OCI-LY7 (cell line): ENCODE measurements around the gene DCAF15. TPM values are rescaled to one million over a fixed set of nuclear protein-coding genes. Genes with fewer than 3 reads are reported as not detected.

ENCODE experiments used
- BruUV-seq: library from RNA; stranded (reverse); fragments of 400-500 nt; replicated peaks from 2 replicates; lab custom pipeline; 2021; lab: Mats Ljungman, UMichigan
- CTCF ChIA-PET: fragments of 300-600 bp; sonication (Branson Sonifier 250); formaldehyde crosslinking; loops from one replicate; lab custom pipeline; 2022; ENCODE audit warnings: antibody characterized with exemption; ENCODE audit not compliant: unreplicated experiment; lab: Charles Lee
- POLR2A ChIA-PET: fragments of 300-600 bp; sonication (Branson Sonifier 250); formaldehyde crosslinking; loops from one replicate; lab custom pipeline; 2022; ENCODE audit warnings: antibody characterized with exemption; lab: Charles Lee
- DNase-seq: peaks from one replicate; pipeline ENCODE4 v3.0.0-alpha.2; 2015; ENCODE audit warnings: low spot score
- H2AFZ ChIP-seq: fragments of 200-600 bp; sonication (generic), shearing (Covaris generic); 2 replicates; pipeline ENCODE4 v1.6.1; 2014; ENCODE audit warnings: mild to moderate bottlenecking, antibody characterized with exemption, low read length, moderate library complexity
- H3K27ac ChIP-seq: fragments of 200-600 bp; sonication (generic); 2 replicates; pipeline ENCODE4 v1.5.1; 2014; ENCODE audit warnings: mixed run types, low read depth, mild to moderate bottlenecking, moderate library complexity, low read length, inconsistent platforms; ENCODE audit not compliant: poor library complexity, severe bottlenecking
- H3K36me3 ChIP-seq: fragments of 200-600 bp; sonication (generic); 2 replicates; pipeline ENCODE4 v1.6.1; 2014; ENCODE audit warnings: mild to moderate bottlenecking, antibody characterized with exemption, low read length, moderate library complexity, mixed read lengths; ENCODE audit not compliant: insufficient read depth
- H3K4me1 ChIP-seq: fragments of 200-600 bp; sonication (generic); 2 replicates; pipeline ENCODE4 v1.5.1; 2014; ENCODE audit warnings: mild to moderate bottlenecking, low read length; ENCODE audit not compliant: insufficient read depth, poor library complexity, severe bottlenecking
- H3K4me2 ChIP-seq: fragments of 200-600 bp; sonication (generic); 2 replicates; pipeline ENCODE4 v1.6.1; 2014; ENCODE audit warnings: mild to moderate bottlenecking, low read length
- H3K4me3 ChIP-seq: fragments of 200-600 bp; sonication (generic); 2 replicates; pipeline ENCODE4 v1.5.1; 2014; ENCODE audit warnings: mild to moderate bottlenecking, low read depth, low read length; ENCODE audit not compliant: poor library complexity, severe bottlenecking
- H3K79me2 ChIP-seq: fragments of 200-600 bp; sonication (generic); 2 replicates; pipeline ENCODE4 v1.6.1; 2016; ENCODE audit warnings: low read depth, mild to moderate bottlenecking, low read length, moderate library complexity, mixed read lengths; ENCODE audit not compliant: insufficient read depth
- H3K9me2 ChIP-seq: fragments of 200-600 bp; sonication (generic); 2 replicates; pipeline ENCODE4 v1.6.1; 2016; ENCODE audit warnings: mild to moderate bottlenecking, low read length, mixed read lengths; ENCODE audit not compliant: insufficient read depth
- H3K9me3 ChIP-seq: fragments of 200-600 bp; sonication (generic); 2 replicates; pipeline ENCODE4 v1.6.1; 2014; ENCODE audit warnings: mild to moderate bottlenecking, mixed run types, low read length, mixed read lengths
- H4K20me1 ChIP-seq: fragments of 200-600 bp; sonication (generic); 2 replicates; pipeline ENCODE4 v1.6.1; 2014; ENCODE audit warnings: mild to moderate bottlenecking, antibody characterized with exemption, low read length, moderate library complexity, mixed read lengths; ENCODE audit not compliant: insufficient read depth
- CTCF ChIP-seq: fragments of 200-600 bp; sonication (generic); conservative IDR thresholded peaks from 2 replicates; pipeline ENCODE4 v1.5.1; 2014; ENCODE audit warnings: mild to moderate bottlenecking, antibody characterized with exemption, low read length, moderate library complexity, mixed read lengths
- EZH2phosphoT487 ChIP-seq: fragments of 200-600 bp; sonication (generic); IDR thresholded peaks from 2 replicates; pipeline ENCODE4 v1.6.1; 2018; ENCODE audit warnings: low read depth, borderline replicate concordance, mild to moderate bottlenecking, mixed run types, antibody characterized with exemption, low read length, moderate library complexity, mixed read lengths
- intact Hi-C: fragments of 100-400 bp; cut with micrococcal nuclease; formaldehyde crosslinking; loops from one replicate; pipeline ENCODE4 v1.10.0; 2022; ENCODE audit not compliant: unreplicated experiment
- total RNA-seq, 2 experiments: library from RNA; depleted of rRNA in 1 of 2; stranded (reverse); fragments of >200 nt in 1 of 2; shearing (Covaris generic) in 1 of 2; gene quantifications; 2 replicates each; pipeline ENCODE4 v1.2.3, GENCODE V29; 2014 to 2022

DCAF15 gene
- total RNA-seq, 2 experiments from 2014 or later, result 71.3 to 86.2 TPM

DNA sequence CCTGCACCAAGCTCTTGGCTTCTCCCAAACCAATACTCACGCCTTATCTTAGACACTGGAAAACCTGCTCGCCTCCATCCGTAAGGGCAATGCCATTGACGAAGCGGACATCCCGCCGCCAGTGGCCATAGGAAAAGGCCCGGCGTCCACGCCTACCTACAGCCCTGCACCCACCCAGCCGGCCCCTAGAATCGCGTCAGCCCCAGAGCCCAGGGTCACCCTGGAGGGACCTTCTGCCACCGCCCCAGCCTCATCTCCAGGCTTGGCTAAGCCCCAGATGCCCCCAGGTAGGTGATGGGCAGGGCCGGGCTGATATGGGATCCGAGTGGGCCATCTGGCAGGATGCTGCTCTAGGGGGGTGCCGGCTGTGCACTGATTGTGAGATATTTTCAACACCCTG is 39.0 kb upstream of the DCAF15 start:
- intact Hi-C loops, result no loop called here
- H3K27ac ChIP-seq, result no peak overlapping the region
- ChIA-PET POLR2A (no interaction called here), CTCF (no interaction called here)
- TF ChIP-seq EZH2phosphoT487, result no peak
- no peak for TF ChIP-seq CTCF
- H3K4me1 ChIP-seq, result no peaks in the 10 kb centered on the region
- peaks cover 59% of the 10 kb centered on the region for H3K36me3 ChIP-seq
- no peaks in the 10 kb centered on the region for H3K9me3 ChIP-seq
- no peaks in the 10 kb centered on the region for H4K20me1 ChIP-seq
- no peaks in the 10 kb centered on the region for H3K79me2 ChIP-seq
- H3K4me3 ChIP-seq, result no peak overlapping the region
- H2AFZ ChIP-seq, result no peak overlapping the region
- no peak overlapping the region for H3K4me2 ChIP-seq
- BruUV-seq, result no TSS peak
- no peaks in the 10 kb centered on the region for H3K9me2 ChIP-seq
- no peak for DNase-seq

DNA sequence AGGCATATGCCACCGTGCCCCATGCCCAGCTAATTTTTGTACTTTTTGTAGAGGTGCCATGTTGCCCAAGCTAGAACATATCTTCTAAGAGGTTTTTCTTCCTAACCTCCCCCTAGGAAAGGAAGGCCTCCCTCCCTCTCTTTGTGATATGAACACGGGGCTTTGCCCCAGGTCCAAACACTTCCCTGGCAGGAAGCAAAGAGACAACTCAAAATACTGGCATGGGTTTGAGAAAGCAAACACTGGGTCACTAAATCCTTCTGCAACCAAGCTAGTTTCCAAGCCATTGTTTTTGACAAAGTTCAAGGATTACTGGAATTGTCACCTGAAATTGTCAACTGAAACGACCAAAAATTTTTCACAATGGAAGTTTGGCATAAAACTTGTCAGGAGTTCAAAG is 37.5 kb upstream of the DCAF15 start:
- no peaks in the 10 kb centered on the region for H3K9me3 ChIP-seq
- BruUV-seq, result no TSS peak
- H2AFZ ChIP-seq, result no peak overlapping the region
- H4K20me1 ChIP-seq, result no peaks in the 10 kb centered on the region
- no peaks in the 10 kb centered on the region for H3K79me2 ChIP-seq
- no peak overlapping the region for H3K4me3 ChIP-seq
- H3K4me1 ChIP-seq, result no peaks in the 10 kb centered on the region
- no peak for DNase-seq
- no peak overlapping the region for H3K27ac ChIP-seq
- TF ChIP-seq EZH2phosphoT487 (no peak), CTCF (no peak)
- ChIA-PET POLR2A (no interaction called here), CTCF (no interaction called here)
- no peaks in the 10 kb centered on the region for H3K9me2 ChIP-seq
- H3K36me3 ChIP-seq, result peaks cover 71% of the 10 kb centered on the region
- no peak overlapping the region for H3K4me2 ChIP-seq
- intact Hi-C loops, result no loop called here

DNA sequence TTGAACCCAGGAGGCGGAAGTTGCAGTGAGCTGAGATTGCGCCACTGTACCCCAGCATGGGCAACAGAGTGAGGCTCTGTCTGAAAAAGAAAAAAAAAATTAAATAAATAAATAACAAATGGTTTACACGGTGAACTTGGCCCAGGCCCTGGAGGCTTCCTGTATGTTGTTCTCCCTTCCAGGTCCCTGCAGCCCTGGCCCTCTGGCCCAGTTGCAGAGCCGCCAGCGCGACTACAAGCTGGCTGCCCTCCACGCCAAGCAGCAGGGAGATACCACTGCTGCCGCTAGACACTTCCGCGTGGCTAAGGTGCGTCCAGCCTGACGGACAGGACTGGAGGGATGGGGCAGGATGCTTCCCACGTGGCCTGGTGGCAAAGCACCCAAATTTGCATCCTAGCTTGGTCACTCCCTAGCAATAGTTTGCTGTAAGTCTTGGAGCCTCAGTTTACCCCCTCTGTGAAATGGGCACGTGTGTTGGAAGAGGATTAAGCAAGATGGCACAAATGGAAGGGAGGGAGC is 34.4 kb upstream of the DCAF15 start:
- H3K27ac ChIP-seq, result no peak overlapping the region
- POLR2A ChIA-PET, result no interaction called here

More for the DNA sequence above, 34.4 kb upstream of the DCAF15 start:
- no peak overlapping the region for H3K4me2 ChIP-seq
- H3K9me2 ChIP-seq, result no peaks in the 10 kb centered on the region
- no peak overlapping the region for H2AFZ ChIP-seq
- intact Hi-C loops, result no loop called here
- no peaks in the 10 kb centered on the region for H3K79me2 ChIP-seq
- no peaks in the 10 kb centered on the region for H4K20me1 ChIP-seq
- H3K4me3 ChIP-seq, result no peak overlapping the region
- peaks cover 8% of the 10 kb centered on the region; the same call in 1 of the 2 replicates for H3K9me3 ChIP-seq
- CTCF ChIA-PET, result no interaction called here
- H3K4me1 ChIP-seq, result peaks cover 3% of the 10 kb centered on the region
- no TSS peak for BruUV-seq
- H3K36me3 ChIP-seq, result peaks cover 77% of the 10 kb centered on the region
- TF ChIP-seq EZH2phosphoT487, result no peak
- no peak for TF ChIP-seq CTCF
- DNase-seq, result no peak
